Sciatic nerve (tissue), 2 donors: ENCODE measurements around the gene SCRN1. TPM values are rescaled to one million over a fixed set of nuclear protein-coding genes. Genes with fewer than 3 reads are reported as not detected.
A peak's percentile ranks its signal among the peaks of the same experiment; 100 is the strongest.
"Not testable (repeated sequence)": the region's sequence is repeated elsewhere in the genome, so short reads cannot be mapped to it uniquely, and the experiment has no call there.

Experiments used
- ATAC-seq: fragments of 200-7000 bp; cut with Tn5 transposase; one replicate; pipeline ENCODE4 v1.9.1; 2020; ENCODE audit warnings: mild to moderate bottlenecking, moderate library complexity
- DNase-seq: peaks from one replicate; pipeline ENCODE4 v3.0.0-alpha.2; 2020; ENCODE audit warnings: low spot score
- intact Hi-C: fragments of 100-400 bp; cut with DNase I; formaldehyde crosslinking; loops from one replicate; pipeline ENCODE4 v1.14.2; 2022
- total RNA-seq: library from RNA; stranded (reverse); fragmentation: NEBNext Ultra II Directional; extraction: Animal tissue kit (Norgen Biotek cat#: 25700); gene quantifications from one replicate; pipeline ENCODE4 v1.2.1, GENCODE V29; 2021
- donor health status: DM: no; HTN: no; CAD: no.
- donor health status: DM: no; HTN: no; CAD: no.

The SCRN1 gene
- total RNA-seq, 1 donor from 2014 or later: 176 TPM

DNA sequence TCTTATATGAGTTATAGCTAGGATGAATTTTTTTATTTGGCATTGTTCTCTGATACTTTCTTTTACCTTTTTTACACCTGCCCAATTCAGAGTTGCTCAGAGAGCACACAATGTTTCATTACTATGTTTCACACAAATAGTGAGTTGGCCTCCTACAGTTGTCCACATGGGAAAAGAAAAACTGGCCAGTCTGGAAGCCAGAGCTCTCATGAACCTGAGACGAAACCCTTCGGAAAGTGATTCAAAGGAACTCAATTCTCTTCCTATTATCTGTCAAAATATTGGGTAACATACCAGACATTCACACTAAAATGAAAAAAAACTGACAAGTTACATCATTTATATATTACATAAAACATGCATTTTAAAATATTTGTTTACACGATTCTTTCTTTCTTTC lies 15.3 kb downstream of the SCRN1 start:
- intact Hi-C loops: no loop called here
- DNase-seq: no peak
- no peak for ATAC-seq

DNA sequence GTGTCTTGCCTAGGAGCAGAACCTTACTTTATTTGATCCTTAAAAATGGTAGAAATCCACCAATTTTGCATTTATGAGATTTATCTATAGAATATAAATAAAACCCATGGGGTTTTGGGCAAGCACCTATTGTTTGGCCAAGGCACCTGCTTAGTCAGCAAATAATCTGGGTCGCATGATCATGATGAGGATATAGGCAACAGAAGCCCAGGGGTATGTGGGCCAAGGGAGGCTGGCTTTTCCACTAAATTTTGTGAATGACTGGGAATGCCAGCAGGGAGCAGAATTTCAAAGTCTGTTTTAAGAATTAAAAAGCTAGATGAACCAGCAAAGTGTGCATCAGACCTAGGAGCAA lies 17.3 kb downstream of the SCRN1 start:
- intact Hi-C loops: no loop called here
- ATAC-seq (no peak), DNase-seq (no peak)

DNA sequence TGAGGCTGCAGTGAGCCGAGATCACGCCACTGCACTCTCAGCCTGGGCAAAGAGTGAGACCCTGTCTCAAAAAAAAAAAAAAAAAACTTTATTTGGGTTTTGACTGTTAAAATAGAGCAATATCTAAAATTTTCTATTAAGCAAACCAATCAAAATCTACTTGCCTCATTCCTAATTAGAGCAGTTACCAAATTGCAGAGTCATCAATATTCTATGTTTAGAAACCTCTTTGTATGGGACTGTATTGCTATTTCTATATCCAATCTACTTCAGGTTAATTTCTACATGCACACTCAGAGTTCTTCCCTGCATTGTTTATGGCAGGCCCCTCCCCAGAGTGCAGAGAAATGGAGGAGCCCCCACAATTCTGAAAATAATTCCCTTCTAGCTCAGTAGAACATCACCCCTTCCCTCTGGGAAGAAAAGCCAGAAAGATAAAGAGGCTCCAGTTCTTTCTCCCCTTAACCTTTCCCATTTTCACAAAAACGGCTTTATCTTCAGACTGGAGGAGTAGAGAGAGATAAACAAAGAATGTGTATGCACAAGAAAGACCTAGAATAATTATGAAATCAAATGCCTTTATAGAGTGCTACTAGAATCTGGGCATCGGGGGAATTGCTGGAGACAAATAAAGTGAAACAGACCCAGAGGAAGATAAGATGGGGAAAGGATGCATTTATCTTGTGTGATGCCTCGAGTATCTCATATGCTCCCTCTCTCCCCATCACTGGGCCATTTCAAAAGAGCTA lies 17.9 kb downstream of the SCRN1 start:
- DNase-seq: no peak
- intact Hi-C loops: no loop called here
- no peak for ATAC-seq

DNA sequence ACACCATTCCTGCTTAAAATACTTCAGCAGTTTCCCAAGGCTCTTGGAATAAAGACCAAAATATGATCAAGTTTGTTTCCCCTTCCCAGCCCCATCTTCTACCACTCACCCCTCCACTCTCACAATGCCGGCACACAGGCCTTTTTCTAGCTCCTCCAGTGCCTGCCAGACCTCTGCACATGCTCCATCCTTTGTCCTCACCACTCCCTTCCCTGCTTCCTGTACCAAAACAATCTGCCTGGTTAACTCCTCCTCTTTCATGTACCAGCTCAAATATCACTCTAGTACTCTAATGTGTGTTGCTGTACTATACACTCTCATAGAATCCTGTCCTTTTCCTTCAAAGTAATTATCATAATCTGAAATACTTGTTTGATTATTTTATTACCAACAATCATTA lies 19.4 kb downstream of the SCRN1 start:
- intact Hi-C loops: no loop called here
- no peak for DNase-seq
- ATAC-seq: no peak

DNA sequence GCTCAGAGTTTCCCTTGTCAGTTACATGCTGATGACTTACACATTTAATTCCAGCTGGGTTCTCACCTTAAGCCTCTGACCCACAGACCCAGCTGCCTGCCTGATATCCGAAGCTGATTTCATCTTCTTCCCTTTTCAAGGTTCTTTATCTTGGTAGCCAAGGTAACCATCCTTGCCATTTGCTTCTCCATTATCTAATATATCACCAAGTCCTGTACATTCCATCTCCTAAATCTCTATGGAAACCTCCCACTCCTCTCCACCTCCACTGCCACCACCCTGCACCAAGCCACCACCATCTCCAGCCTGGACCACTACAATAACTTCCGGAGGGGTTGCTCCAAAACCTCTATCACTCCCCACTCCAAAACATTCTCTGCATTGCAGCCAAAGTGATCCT lies 19.9 kb downstream of the SCRN1 start:
- intact Hi-C loops: no loop called here

DNA sequence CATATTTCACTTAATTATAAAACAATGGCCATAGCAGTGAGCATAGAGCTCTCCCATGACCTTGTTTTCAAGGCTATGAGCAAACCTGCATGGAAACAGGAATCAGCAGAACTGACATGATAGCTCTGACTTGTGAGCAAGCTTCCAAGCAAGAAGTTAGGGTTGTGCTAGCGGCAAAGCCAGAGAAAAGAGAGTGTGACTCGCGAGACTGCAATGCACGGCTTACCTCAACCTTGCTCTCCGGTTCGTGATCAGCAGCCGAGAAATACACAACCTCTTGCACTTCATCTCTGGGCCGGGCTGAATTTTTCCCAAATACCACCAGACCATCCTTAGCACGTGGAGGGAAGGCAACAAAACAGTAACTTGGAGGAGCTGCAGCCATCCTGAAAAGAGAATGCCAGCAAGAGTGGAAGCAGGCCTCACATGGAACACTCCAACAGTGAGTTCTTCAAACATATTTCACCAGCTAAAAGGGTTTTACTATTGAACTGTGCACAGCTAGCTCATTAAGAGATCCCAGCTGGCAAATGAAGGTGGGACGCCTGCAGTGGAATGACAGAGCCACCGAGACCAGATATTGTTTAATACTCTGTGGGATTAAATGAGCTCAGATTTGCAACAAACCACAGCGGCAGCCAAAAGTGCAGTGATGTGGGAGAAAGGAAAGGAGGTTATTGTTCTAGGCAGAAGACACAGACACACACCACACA lies 20.8 kb downstream of the SCRN1 start:
- intact Hi-C loops: no loop called here
- ATAC-seq (peak; percentile 32), DNase-seq (no peak)

More for the DNA sequence above, 19.9 kb downstream of the SCRN1 start:
- no peak for DNase-seq
- ATAC-seq: no peak

DNA sequence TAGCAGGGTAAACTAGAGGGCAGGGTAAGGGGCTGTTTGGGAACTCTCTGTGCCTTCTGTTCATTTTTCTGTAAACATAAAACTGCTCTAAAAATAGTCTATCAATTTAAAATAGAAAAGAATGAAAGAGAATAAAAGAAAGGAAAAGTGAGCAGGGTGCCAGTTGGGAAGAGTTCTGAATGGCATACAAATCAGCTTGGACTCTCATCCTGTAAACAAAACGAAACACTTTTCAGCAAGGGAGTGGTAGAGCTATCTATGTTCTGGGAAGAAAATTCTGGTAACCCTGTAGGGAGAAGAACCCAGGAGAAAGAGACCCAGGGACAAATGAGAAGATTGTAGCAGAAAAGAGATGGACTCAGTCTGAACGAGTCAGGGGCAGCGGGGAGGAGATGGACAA lies 24.6 kb downstream of the SCRN1 start:
- DNase-seq (no peak), ATAC-seq (no peak)
- intact Hi-C loops: no loop called here

DNA sequence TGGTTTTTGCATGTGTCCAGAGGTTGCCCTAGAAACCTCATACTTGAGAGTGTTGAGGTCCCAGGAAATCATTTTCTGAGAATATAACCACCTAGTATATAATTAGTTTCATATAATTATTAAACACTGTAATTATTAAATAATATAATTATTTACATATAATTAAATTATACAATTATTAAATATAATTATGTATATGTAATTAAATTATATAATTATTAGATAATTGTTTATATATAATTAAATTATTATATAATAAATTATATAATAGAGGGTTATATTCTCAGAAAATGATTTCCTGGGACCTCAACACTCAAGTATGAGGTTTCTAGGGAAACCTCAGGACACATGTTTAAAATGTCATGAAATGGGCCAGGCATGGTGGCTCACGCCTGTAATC lies 27.6 kb downstream of the SCRN1 start:
- intact Hi-C loops: no loop called here
- no peak for ATAC-seq

DNA sequence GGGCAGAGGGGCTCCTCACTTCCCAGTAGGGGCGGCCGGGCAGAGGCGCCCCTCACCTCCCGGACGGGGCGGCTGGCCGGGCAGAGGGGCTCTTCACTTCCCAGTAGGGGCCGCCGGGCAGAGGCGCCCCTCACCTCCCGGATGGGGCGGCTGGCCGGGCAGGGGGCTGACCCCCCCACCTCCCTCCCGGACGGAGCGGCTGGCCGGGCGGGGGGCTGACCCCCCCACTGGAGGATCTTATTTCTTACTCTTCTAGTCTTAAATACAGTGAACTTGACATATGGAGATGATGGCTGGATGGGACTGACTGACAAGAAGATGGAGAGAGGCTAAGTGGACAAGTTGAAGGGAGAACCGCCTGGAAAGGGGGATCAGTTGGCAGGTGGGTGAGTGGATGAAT lies 28.0 kb downstream of the SCRN1 start:
- ATAC-seq, DNase-seq, intact Hi-C loops: not testable (repeated sequence)

More for the DNA sequence above, 27.6 kb downstream of the SCRN1 start:
- no peak for DNase-seq

DNA sequence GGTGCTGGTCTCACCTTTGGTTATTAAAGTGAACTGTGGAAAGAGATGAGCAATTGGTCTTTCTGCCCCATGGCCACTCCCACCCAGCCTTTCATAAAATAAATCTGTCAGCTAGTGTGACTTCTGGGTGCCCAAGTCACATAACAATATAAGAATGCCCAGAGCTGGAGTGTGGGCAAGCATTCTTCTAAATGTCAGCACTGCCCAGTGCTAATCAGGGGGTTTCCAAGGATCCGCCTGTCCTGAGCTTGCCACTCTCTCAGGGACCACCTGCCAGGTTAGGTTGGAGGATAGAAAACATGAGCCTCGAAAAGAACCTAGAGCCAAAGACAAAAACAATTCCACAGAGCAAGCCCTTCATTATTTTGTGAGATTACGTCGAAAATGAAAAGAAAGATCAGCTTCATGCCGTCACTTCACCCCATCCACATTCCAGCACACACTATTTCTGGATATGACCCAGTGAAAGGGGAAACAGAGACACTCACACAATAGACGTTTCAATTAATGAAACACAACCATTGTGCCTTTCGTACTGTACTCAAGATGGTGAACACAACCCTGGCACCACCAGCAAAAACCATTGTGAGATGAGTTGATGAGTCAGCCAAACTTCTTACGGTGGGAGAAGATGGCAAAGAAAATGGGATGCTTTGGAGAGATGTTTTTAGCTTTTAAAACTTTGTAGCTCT lies 30.8 kb downstream of the SCRN1 start:
- DNase-seq (no peak), ATAC-seq (peak; percentile 67)
- intact Hi-C loops: loop anchor here (1.0 kb wide), 1 partner anchor 17 kb away; no protein-coding TSS in a partner anchor

DNA sequence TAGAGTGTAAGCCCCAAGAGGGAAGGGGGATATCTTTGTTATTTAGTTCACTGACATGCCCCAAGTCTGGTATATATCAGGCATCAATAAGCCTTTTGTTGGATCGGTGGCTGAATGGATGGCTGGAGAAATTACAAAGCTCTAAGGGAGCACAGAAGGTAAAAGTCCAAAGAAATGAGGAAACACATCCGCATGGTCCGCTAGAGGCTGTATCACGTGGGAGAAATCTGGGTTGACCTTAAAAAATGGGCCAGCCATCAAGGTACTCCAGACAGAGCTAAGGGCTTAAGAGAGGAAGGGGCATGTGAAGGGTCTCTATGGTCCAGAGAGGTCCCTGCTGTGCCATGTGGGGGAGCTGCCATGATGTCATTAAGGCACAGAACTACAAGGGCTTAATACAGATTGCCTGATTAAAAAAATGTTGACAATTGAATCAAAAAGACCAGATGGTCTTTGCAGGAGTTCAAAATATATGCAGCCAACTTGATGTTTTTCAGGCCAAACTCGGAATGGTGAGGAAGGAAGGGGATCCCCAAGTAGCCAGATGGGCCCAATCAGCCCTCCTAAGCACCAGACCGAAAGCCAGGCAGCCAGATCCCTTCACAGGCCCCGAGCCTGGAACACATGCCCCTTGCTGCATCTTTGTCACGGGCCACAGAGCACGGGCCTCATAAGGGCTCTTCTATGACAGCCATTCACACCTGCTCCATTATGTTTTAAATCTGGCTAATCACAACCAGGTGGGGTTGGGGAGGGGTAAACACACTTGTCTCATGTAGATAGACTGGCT lies 31.9 kb downstream of the SCRN1 start:
- ATAC-seq (no peak), DNase-seq (no peak)
- intact Hi-C loops: no loop called here

DNA sequence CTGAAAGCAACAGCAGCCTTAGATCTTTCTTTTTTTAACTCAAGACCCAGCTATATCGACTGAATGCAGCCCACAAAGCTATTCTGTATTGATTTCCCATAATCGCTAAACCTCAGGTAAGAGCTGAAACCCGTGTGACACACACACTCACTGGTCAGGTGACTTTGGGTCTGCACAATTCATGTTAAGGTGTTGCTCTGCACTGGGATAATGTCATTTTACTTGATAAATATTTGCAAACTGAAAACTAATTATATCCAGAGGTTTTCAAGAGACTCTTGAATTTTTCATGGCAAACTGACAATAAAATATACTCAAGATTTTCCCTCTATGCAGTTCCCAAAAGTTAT lies 33.1 kb downstream of the SCRN1 start:
- intact Hi-C loops: no loop called here
- ATAC-seq (no peak), DNase-seq (no peak)

DNA sequence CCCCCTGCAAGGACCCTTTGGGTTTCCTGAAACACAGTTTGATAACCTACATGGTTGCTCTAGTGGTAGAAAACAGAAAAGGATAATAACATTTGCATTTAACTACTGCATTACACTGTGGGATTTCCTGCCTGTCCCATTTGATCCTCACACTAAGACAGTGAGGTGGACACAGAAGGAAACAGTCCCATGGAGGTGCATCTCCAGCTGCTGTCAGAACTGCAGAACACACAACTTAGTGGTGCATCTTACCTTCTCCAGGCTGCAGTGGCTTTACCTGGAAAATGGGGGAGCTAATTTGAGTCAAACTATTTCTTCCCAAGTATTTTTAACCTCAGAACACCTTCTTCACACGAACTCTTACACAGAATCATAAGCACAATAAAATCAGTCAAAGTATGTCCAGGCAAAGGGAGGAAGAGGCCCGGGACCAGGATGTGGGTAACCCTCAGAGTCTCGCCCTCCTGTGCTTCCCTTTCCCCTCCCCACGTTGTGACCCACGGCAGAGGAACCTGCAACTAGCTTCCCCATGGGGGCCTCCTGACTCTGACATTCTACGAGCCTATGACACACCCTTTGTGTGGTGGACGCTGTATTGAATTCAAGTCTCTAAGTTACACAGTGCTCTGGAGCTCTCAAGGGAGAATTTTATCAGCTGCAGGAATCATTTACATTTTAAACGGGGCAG lies 33.7 kb downstream of the SCRN1 start:
- no peak for DNase-seq
- intact Hi-C loops: no loop called here

DNA sequence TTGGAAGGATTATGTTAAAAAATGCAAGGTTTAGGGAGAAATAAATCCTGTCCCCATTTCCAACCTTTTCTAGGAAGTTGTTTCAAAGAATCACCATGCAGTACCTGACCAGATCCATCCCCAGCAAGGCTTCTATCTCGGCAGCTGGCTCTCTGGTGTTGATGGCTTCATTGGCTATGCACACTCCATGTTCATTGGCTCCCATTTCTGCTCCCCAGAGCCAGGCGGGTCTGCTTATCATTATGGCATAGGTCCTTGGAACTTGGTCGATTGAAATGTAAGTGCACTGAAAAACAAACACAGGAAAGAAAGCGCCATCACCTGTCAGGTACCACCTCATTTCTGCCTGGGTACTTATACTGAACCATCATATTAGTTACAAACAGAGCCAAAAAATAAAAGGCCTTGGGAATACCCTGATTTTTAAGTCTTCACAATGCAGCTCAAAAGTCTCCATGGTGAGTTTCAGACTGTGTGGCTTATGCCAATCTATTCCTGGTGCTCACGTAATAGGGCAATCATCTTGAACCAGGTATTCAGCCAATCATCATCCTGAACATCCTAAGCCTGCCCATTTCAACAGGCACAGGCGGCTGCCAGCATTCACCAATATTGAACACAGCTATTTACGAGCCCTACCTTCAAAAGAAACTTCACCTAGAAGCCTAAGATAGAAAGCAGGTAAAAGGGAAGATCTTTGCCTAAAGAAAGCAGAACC lies 34.4 kb downstream of the SCRN1 start:
- intact Hi-C loops: no loop called here
- ATAC-seq (no peak), DNase-seq (no peak)

More for the DNA sequence above, 33.7 kb downstream of the SCRN1 start:
- peak; percentile 43 for ATAC-seq

DNA sequence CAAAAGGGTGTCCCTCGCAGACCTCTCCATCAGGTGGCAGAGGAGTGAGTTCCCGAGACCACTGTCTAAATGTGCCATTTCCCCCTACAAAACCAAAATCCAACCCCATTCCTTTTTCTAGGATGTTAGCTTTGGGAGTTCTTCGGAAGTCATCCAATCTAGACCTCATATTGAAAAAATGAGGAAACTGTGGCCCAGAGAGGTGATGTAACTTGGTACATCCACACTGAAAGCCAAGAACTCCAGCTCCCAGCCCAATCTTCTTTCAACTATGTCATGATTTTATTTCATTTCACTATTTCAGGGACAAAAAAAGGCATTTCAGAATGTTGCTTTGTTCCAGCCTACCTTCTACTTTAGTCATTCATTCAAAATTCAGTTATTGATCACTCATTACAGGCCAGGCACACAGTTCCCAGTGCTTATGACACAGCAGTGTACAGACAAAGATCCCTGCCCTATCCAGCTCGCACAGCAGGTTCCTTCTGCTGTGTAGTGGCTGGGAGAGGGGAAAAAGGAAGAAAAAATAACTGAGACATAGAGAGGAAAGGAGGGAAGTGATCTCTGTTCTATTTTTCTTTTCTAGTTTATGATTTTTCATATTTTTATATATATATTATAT lies 35.8 kb downstream of the SCRN1 start:
- no peak for DNase-seq
- ATAC-seq: peak; percentile 66
- intact Hi-C loops: no loop called here

DNA sequence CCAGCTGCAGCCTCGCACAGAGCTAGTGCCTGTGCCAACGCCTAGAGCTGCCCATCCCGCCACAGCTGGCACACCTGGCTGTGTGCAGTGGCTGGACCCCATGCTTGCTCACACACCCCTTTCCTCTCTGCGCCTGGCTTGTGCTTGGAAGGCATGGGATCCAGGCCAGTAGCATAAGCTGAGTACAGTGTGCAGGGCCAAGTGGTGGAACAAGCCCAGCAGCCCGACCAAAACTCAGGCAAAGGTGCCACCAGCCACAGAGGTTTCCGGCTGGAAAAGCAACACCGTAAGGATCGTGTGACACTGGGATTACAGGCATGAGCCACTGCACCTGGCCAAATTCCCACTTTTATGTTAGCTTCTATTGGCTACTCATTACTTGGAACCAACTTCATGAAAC lies 38.4 kb downstream of the SCRN1 start:
- intact Hi-C loops: no loop called here
- ATAC-seq (no peak), DNase-seq (no peak)

DNA sequence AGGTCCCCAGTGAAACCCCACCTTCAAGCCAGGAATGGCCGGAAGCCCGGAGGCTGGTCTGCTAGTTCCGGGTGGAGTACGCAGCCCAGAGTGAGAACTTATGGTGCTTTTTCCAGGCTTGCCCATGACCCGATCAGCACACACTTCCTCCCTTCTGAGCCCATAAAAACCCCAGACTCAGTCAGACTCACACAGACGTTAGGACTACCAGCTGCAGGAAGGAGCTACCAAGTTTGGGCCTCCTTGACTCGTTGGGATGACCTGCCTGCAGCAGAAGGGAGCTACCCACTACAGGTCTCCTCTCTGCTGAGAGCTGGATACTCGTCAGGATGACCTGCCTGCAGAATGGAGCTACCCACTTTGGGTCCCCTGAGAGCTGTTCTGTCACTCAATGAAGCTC lies 39.1 kb downstream of the SCRN1 start:
- no peak for DNase-seq
- ATAC-seq: no peak
- intact Hi-C loops: no loop called here

DNA sequence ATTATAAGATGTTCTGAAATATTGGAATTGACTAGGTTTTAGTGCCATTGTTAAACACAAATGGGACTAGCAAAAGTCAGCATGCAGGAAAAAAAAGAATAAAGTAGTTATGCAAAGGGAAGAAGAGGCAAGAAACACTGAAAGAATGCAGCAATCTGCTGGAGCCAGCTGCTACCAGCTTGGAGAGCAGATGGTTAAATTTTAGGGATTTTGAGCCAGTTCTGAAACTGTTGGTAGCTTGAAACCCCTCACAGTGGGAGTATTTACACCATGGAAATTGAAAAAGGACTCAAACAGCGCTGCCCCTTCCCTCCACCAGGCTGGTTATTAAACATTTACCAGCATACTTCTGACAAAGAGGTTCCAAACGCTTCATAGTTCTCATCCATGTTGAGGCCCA lies 41.0 kb downstream of the SCRN1 start:
- ATAC-seq (no peak), DNase-seq (no peak)
- intact Hi-C loops: no loop called here
